GM21528 (cell line): ENCODE measurements around the gene KANK3.
A peak's percentile ranks its signal among the peaks of the same experiment; 100 is the strongest.
"Not testable (repeated sequence)": the region's sequence is repeated elsewhere in the genome, so short reads cannot be mapped to it uniquely, and the experiment has no call there.

Experiments
- ATAC-seq: cut with Tn5 transposase; IDR thresholded peaks from one replicate; pipeline ENCODE4 v1.9.1; 2021; ENCODE audit warnings: mild to moderate bottlenecking, moderate library complexity; ENCODE audit not compliant: unreplicated experiment, low FRiP score

KANK3 gene

DNA sequence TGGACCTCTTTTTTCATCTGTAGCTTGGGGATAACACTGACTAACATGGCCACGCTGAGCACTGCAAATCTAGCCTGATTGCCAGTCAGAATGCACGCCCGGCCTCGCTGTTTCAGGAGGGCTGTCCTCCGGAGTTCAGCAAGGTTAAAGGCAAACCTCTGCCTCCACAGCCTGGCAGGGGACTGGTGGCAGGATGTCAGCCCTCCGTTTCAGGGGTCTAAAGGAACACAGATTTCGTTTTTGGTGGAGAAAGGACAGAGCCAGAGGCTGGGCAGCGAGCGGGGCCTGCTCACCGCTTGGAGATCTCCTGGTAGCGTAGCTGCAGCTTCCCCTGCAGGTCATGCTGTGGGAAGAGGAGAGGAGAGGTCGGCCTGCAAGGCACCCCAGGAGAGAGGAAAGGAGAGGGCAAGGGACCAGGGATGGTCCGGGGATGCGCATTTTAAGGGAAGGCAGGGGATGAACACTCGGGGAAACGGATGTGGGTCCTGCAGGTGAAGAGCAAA is 22.4 kb downstream of the KANK3 start:
- peak; percentile 9 for ATAC-seq

DNA sequence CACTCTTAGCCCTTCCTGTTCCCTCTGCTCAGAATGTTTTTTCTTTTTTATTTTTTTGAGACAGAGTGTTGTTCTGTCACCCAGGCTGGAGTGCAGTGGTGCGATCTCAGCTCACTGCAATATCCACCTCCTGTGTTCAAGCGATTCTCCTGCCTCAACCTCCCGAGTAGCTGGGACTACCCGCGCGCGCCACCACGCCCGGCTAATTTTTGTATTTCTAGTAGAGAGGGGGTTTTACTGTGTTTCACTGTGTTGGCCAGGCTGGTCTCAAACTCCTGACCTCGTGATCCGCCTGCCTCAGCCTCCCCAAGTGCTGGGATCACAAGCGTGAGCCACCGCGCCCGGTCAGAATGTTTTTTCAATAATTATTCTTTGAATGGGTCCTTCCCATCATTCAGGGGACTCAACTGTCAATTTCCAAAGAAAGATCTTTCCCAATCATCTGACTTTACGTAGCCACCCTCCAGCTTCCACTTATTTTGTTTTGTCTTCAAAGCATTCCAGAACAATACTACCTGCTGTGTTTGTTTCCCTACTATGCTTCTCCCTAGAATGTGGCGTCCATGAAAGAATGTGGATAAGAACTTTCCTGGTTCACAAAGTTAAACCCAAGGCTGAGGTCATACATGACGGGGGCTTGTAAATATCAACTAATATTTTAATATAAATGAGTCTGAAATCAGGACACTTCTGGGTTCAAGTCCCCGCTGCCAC is 23.1 kb downstream of the KANK3 start:
- no peak for ATAC-seq

DNA sequence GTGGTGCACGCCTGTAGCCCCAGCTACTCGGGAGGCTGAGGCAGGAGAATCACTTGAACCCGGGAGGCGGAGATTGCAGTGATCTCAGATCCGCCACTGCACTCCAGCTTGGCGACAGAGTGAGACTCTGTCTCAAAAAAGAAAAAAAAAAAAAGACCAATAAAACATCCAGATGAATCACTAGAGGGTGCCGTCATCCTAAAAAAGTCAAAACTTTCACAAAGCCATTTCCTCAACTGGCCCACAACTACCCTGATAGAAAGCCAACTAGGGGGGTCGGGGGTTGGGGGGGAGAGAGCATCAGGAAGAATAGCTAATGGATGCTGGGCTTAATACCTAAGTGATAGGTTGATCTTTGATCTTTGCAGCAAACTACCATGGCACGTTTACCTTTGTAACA is 24.2 kb downstream of the KANK3 start:
- ATAC-seq: not testable (repeated sequence)

DNA sequence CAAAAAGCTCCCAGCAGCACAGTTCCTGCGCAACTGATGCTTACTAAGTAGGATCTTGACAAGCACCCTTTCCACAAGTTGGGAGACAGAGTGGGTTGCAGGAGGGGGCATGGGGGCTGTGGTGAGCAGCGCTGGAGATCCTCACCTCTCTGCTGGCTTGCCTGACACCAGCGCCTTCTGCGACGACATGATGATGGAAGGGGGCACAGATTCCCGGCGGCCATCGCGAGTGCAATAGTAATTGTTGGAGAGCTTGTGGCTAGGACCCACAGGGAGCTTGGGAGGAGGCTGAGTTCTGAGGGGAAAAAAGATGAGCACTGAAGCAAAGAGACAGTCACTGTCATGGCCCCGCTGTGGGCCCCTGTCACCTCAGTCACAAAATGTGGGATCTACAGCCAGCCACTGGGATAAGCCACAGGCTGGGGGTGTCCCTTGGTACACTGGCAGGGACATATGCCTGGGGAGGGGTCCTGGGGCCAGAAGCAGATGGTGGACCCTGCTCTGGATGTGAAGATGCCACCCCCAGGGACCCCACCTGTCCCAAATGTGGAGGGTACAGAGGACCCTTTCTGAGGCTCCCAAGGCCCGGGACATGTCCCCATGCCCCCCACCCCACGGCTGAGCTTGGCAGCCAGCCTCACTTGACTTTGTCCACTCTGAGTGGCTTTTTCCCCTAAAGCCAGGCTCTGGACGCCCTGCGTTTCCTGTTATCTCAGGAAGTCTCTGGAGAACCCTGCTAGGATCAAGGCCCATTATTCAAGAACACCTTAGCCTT is 26.5 kb downstream of the KANK3 start:
- ATAC-seq: no peak

DNA sequence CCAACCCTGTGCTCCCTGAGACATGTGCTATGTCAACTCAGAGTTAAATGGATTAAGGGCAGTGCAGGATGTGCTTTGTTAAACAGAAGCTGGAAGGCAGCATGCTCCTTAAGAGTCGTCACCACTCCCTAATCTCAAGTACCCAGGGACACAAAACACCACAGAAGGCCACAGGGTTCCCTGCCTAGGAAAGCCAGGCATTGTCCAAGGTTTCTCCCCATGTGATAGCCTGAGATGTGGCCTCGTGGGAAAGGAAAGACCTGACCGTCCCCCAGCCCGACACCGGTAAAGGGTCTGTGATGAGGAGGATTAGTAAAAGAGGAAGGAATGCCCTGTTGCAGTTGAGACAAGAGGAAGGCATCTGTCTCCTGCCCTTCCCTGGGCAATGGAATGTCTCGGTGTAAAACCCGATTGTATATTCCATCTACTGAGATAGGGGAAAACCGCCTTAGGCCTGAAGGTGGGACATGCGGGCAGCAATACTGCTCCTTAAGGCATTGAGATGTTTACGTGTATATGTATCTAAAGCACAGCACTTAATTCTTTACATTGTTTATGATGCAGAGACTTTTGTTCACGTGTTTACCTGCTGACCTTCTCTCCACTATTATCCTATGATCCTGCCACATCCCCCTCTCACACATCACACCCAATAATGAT is 28.0 kb downstream of the KANK3 start:
- not testable (repeated sequence) for ATAC-seq

DNA sequence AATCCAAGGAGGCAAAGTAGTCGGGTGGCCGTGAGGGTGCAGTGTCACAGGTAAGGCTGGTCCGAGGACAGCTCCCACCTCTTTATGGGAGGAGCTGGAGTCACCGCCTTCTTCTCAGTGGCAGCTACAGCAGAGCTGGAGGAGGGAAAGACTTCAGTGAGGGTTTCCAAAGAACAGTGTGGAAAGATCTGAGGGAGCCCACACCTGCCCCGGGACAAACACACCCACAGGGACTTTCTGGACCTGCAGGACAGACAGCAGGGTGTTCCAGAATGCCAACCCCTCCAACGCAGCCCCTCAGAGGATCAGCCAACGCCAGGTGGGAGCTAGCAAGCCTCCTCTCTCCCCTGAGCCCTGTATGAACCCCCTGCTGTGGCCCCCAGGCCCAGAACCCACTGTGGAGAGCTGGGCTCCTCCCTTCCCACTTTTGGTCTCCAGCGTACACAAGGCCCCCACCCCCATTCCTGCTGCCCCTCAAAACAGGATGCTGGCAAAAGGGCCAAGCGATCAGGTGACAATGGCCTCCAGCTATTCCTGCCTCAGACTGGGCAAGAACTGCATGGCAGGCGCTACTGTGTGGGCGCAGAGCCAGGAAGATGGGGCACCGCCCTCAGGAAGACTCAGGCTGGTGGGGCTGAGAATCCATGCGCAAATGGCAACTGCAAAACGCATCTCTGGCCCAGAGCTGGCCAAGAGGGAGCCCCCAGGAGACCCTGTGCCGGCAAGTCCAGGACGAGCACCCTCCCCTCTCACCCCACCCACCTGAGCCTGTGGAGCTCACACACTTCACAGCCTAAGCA is 31.4 kb downstream of the KANK3 start:
- ATAC-seq: no peak

DNA sequence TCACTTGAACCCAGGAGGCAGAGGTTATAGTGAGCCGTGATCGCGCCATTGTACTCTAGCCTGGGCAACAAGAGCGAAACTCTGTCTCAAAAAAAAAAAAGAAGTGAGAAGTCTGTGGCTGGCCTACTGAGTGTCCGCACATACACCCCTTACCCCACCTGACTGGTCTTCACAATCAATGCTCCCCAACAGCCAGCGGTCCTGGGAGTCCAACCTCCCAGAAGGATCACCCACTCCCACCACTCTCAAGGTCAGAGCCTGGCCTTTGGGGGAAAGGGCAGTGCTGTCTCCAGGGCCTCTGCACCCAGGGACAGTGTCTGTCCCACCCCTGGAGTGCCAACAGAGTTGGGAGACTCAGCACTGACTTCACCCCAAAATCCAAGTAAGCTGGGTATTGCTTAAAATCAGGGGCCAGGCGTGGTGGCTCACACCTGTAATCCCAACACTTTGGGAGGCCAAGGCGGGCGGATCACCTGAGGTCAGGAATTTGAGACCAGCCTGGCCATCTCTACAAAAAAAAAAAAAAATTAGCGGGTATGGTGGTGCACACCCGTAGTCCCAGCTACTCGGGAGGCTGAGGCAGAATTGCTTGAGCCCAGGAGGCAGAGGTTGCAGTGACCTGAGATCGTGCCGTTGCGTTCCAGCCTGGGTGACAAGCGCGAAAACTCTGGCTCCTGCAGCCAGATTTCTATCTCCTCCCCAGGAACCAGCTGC is 32.6 kb downstream of the KANK3 start:
- ATAC-seq: no peak

DNA sequence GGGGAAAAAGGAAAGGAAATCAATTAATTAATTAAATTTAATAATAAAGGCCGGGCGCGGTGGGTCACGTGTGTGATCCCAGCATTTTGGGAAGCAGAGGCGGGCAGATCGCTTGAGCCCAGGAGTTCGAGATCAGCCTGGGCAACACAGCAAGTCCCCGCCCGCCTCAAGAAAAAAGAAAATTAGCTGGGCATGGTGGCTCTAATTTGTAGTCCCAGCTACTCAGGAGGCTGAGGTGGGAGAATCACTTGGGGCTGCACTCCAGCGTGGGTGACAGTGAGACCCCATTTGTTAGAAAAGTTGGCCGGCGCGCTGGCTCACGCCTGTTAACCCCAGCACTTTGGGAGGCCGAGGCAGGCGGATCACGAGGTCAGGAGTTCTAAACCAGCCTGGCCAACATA is 34.2 kb downstream of the KANK3 start:
- no peak for ATAC-seq

DNA sequence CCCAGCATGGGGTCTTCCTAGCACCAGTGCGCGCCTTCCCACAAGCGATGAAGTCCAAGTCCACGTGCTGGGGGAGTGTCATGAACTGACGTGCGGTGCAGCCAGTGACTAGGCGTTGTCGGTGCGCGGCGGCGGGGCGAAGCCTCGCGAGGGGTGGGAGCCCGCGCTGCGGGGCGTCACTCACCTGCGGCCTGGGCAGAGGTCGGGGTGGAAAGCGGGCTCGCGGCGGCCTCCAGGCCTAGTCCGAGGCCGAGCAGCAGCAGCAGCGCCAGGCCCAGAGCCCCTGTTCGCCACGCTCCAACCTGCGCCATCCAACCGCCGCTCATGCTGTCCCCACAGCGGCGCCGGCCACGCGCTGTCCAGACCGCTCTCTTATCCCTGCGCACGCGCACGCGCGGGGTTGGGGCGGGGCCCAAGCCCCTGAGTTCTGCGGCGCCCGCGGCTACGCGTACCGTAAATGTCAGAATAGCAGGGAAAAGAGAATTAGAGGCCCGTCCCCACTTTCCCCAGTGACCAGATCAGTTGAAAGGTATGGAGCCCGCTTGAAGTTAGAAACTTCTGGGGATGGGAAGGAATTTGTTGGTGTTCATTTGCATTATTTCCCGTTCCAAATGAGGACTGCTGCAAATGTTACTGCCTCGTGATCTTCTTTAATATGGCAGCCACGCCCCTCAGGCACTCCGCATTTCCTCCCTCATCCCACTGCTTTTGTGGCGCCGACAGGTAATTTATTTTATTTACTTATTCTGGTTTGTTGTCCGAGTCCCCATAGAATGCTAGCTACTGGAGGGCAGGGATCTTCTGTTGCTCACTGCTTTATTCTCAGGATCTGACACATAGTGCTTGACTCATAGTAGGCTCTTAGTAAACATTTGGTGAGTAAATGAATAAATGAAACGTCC is 34.8 kb downstream of the KANK3 start, which contains the start of gene CD320:
CD320 (minus strand) TSS at position 394 of the 902 bp plus-strand sequence; CDS start at position 326, 68 bp downstream.
- peak; percentile 62 for ATAC-seq

DNA sequence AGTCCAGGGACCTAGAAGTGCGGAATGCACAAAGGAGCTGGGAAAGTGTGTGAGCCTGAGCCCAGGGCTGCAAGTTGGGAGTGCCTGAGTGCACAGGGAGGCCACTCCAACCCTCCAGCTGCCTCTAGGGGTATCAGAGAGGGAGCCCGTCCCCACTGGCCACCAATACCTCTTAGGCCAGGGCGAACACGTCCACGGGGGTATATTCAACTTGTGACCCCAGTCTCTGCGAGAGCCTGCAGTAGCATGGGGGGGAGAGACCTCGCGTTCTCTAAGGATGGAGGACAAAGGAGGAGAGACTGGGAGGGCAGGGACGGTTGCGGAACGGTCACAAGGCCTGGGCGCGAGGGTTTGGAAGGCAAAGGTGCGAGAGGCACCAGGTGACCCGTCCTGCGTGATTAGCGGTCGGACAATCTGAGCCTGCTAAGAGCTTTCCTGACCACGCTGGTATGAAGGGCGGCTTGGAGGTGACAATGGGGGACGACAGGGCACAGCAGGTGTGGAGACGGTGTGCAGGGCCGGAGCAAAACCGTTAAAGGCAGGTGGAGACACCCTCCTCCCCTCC is 35.6 kb downstream of the KANK3 start:
- no peak for ATAC-seq

DNA sequence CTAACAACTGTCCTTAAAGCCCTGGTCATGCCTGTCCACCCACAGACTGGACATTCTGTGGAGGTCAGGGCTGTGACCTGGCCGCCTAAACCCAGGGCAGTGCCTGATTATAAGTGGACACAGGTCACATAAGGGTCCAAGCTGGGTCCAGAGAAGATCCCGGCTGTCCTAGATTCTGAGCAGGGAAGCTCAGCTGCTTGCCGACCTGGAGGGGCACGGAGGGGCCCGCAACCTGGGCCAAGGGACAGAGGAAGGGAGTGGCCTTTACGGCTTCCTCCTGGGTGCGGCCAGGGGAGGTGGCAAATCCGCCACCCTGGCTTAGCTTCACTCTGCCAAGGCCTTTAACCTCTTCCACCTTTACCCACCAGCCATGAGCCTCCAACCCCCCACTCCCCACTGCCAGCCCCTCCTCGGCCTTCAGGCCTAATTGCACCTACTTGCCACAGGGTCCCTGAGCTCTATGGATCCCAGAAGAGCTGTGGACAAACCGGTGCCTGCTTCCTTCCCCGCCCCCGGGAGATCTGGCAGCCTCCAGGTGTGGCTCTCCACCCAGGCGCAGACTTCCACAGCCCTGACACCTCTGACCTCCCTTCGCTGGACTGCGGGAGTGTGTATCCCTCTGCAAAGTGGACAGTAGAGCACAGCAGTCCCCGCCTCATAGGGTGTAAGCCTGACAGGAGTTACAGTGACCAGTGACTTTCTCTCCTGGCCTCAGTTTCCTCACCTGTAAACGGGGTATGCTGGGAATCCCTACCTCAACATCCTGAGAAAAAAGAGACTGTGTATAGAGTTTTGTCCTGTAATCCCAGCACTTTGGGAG is 36.6 kb downstream of the KANK3 start:
- ATAC-seq: no peak

DNA sequence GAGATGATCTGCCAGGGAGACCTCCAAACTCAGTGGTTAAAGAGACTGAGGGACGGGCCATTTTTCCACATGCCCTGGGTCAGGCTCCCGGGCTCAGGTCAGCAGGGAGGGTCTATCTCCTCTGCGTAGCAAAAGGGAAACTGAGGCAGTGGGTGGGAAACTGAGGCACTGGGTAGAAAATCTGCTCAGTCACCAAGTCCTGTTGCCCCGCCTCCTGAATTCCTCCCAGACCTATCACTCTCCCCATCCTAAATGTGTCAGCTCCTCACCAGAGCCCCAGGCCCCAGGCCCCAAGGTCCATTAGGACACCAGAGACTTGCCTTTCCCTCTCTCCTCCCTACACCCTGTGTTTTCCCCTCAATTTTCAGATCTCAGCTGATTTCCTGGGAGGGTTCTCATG is 37.3 kb downstream of the KANK3 start:
- no peak for ATAC-seq

DNA sequence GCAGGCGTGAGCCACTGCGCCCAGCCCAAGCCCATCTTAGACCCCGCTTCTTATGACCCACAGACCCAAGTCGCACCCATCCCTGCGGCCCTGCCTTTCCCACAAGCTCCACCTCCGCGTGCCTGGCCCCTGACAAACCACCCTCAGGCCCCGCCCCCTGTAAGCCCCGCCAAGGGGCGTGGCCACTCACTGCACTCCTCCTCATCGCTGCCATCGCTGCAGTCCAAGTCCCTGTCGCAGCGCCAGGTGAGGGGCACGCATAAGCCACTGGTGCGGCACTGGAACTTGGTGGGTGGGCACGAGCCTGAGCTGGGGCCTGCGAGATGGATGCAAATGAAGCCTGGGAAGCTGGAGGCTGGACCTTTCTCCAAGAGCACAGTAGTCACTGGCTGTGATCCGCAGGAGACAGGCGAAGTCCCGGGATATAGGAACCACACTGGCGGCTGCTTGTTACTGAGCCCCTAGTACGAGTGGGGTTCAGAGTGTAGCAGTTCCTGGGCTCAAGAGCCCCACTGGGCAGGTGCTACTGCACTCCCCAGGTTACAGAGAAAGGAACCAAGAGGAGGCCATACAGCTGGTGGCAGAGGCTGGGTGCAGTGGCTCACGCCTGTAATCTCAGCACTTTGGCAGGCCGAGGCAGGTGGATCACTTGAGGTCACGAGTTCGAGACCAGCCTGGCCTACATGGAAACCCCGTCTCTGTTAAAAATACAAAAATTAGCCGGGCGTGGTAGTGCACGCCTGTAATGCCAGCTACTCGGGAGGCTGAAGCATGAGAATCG is 38.0 kb downstream of the KANK3 start:
- ATAC-seq: no peak

DNA sequence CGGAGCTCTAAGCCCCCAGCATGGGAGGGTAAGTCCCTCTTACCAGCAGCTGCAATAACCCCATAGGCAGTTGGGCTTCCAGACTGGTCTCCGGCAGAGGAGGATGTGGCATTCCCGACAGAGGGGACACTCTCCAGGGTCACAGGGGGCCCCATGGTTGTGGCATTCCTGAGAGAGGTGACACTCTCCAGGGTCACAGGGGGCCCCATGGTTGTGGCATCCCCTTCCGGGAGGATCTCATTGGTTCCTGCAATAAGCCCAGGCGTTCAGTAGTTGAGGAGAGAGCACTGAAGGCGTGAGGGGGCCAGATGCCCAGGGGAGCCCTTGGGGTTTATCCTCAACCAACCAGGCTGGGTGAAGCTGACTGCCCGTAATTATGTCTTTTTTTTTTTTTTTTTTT is 40.3 kb downstream of the KANK3 start:
- no peak for ATAC-seq

DNA sequence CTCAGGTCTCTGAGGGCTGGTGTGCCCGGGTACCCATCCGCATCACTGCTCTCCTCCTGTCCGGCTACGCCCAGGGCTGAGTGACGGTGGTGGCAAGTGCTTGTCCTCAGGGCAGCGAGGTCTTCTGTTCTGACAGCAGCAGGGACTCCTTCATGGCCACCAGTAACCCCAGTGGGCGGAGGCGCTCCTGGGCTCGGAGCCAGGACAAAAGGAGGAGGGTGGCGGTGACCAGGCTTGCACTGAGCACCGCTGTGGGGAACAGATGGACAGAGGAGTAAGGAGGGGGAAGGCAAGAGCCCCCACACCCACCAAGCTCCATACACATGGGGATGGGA is 40.7 kb downstream of the KANK3 start:
- no peak for ATAC-seq

DNA sequence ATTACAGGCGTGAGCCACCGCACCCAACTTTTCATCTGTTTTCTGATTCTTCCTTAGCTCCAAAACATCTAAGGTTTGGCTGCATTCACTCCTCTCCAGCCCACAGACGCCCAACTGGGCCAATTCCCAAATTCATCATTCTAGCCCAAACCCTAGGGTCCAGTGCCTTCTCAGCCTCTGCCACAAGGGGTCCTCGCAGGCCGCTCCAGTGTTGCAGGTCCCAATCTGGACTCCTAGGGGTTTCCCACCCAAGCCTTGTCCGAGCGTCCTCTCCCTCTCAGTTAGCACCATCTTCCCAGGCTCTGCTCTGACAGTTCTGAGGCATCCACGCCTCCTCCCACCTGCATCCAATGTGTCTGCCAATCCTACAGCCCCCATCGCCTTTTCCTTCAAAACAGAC is 51.7 kb downstream of the KANK3 start:
- ATAC-seq: not testable (repeated sequence)

DNA sequence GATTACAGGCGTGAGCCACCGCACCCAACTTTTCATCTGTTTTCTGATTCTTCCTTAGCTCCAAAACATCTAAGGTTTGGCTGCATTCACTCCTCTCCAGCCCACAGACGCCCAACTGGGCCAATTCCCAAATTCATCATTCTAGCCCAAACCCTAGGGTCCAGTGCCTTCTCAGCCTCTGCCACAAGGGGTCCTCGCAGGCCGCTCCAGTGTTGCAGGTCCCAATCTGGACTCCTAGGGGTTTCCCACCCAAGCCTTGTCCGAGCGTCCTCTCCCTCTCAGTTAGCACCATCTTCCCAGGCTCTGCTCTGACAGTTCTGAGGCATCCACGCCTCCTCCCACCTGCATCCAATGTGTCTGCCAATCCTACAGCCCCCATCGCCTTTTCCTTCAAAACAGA is 66.6 kb downstream of the KANK3 start:
- not testable (repeated sequence) for ATAC-seq
